Islet precursor cell (in vitro differentiated cells): ENCODE results near the gene TPM2.

ENCODE experiments used
- DNase-seq: peaks from one replicate; pipeline ENCODE4 v3.0.0-alpha.2; 2018

TPM2 gene

DNA sequence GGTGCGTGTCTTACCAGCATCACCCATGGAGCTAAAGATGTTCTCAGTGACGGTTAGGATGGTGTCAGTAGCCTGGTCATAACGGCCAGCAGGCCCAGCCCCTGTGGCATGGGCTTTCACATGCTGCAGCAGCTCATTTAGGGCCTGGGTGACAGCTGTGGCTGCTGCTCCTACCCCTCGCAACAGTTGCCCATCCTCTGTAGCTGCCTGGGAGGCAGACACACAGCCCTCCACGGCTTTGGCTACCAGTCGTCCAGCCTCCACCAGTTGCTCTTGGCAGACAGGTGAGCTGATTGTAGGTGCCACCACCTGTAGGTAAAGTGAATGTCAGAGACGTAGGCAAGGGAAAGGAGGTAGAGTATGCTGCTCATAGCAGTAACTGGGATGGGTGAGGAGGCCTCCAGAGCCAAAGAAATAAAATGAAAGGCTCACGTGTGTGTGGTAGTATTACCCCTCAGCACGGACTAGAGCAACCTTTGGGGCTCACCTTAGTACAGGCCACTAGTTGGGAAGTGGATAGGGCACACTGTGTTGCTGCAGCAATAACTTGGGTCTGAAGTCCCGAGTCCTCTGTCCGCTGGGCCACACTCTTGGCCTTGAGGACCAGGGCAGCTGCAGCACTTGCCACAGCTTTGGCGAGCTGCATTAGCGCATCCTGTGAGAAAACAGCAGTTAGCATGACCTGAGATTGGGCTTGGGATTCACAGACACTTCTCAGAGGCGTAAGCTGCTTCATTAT is 27.6 kb upstream of the TPM2 start:
- DNase-seq: no peak

GRCh38 chr9:35716230-35716629 is 26.5 kb upstream of the TPM2 start:
- no peak for DNase-seq

GRCh38 chr9:35714579-35715252 is 25.0 kb upstream of the TPM2 start:
- no peak for DNase-seq

DNA sequence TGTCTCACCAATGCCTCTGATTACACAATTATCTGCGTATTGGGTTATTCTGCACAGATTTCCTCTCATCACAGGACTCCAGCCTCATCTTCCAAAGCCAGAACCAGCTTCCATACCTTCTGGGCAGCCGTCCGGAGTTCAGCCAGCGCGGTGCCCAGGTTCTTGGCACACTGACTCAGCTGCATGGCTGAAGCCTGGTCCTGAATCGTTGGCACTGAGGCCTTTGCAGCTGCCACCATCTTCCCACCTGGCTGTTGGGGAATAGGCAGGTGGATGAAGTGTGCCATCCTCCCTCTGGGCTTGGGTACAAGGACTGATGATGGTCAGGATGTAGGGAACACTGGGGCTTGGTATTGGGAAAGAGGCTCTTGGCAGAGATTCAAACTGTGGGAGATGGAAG is 24.4 kb upstream of the TPM2 start:
- DNase-seq: no peak

- DNase-seq: no peak
Measured at GRCh38 chr9:35713578-35713977, 23.9 kb upstream of the TPM2 start.

GRCh38 chr9:35712762-35713400 is 23.2 kb upstream of the TPM2 start:
- peak; percentile 65 for DNase-seq

GRCh38 chr9:35711501-35712428 is 22.0 kb upstream of the TPM2 start:
- DNase-seq: no peak

DNA sequence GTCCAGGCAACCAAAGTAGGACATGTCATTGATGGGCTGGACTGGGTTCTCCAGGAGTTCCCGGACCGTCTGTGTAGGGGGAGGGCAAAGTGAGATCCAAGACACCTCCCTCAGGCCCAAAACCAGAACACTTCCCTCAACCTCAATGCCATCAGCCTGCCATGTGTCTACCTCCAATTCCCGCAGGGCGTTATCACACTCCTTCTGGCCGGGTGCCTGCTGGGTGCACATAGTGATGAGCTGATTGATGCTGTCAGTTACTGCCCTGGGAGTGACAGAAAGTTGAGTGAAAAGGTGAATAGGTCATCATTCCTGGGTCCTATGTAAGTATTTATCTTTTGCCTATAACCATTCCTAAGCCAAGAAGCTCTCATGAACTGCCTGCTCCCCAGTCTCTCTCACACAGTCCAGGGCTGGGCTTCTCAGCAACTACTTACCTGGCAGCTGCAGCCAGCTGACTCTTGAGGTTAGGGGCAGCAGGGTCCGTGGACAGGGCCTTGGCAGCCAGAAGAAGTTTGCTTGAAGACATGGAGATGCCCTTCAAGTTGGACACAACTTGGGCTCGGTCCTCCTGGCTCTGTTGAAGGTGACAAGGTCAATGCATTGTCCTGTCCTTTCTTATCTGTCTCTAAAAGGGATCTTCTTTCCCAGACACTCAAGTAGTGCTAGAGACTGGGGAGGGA is 21.2 kb upstream of the TPM2 start:
- no peak for DNase-seq

DNA sequence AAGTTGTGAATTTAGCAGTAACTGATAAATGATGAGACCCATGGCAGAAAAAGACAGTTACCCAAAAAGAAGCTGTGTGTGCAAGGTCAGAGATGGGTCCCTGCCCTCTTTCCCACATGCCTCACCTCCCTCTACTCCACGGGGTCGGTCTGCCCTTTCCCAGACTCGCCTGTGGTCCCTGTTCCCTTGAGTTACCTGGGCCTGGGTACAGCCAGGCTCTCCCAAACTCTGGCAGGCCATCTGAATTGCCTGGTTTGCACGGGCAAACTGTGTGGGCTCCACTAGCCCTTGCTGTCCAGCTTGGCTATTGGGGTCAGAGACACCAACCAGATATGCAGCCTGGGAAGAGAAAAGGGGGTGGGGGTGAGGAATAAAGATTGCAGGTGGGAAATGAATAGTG is 18.4 kb upstream of the TPM2 start:
- no peak for DNase-seq

DNA sequence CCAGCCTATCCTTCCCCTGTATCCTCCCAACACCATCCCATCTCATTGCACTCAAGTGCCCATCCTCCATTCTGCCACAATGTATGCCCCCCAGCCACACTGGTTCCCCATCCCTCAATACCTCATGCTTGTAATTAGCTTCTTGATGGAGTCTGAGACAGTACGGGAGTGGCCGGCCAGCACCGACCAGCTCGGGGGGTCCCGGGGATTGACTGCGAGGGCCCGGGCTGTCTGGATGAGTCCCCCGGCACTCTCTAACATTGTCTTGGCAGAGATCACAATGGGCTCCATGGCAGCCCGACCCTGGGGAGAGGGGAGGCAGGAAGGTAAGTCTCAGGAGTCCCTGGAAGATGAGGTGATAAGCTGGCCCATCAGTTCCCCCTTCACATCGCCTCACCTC is 17.2 kb upstream of the TPM2 start:
- DNase-seq: no peak

DNA sequence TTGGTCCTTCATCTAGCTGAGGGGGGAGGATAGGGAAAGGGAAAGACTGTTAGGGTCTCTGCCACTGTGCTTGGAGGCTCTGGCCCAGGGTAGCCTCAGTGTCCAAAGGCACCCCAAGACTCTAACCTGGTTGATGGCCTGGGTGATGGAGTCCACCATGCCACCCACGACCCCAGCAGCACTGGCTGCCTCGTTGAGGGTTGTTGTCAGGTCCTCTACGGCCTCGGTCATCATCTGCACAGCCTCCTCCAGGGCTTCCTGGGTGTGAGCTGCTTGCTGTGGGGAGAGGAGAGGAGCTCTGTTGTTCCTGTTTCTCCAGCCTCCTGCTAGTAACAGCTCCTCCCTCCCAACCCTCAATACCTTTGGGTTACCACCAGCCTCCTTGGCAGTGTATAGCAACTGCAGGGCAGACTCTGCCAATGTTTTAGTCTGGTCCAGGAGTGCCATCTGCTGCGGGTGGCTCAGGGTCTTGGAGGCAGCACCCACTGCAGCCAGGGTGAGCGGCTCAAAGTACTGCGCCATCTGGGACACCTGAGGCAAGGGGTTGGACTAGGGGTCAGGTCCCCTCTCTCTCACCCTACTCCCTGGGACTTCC is 16.2 kb upstream of the TPM2 start:
- no peak for DNase-seq

GRCh38 chr9:35705372-35705771 is 15.6 kb upstream of the TPM2 start:
- no peak for DNase-seq

- no peak for DNase-seq
Measured at GRCh38 chr9:35703906-35704672, 14.4 kb upstream of the TPM2 start.

DNA sequence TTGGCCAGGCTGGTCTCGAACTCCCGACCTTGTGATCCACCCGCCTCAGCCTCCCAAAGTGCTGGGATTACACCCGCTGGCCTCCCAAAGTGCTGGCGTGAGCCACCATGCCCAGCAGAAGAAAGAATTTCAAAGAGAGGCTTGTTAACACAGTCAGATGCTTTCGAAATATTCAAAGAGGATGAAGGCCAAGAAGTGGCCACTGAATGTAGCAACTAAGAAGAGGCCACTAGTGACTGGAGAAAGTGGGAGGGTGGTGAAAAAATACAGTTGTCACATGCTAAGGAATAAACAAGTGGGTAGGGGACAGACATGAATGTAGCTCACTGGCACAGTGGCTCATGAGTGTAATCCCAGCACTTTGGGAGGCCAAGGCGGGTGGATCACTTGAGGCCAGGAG is 13.0 kb upstream of the TPM2 start:
- DNase-seq: no peak

- DNase-seq: no peak
Measured at GRCh38 chr9:35700942-35701341, 11.2 kb upstream of the TPM2 start.

DNA sequence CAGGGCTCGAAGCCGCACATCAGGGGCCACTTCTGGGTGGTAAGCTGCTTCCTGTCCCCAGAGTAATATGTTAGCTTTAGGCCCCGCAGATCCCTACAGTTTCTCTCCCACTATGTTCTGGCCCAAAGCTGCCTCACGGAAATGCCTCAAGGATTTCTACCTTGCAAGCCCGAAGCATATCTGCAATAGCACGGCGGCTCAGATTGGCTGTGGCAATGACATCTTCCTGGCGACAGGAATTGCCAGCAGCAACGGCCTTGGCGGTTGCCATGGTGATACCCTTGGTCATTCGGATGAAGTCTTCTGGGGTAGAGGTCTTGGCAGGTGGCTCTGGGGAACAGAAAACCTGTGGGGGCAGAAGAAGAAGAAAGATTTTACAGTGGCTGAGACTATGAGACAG is 10.3 kb upstream of the TPM2 start:
- no peak for DNase-seq

DNA sequence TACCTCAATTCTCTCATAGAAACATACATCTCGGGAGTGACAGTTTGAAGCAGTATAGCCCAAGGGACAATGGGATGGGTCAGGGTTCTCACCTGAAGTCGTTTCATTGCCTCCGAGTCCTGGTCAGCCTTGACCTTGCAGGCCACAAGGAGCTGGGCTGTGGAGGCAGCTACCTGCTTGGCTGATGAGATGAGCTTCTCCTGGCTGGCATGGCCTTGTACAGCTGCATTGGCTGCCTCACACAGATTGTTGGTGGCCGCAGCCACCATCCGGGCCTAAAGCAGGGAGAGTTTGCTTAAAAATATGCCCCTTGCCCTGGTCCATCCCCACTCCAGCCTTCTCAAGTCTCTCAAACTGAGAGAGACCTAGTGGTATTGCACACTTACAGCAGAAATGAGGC is 8.5 kb upstream of the TPM2 start:
- DNase-seq: no peak

DNA sequence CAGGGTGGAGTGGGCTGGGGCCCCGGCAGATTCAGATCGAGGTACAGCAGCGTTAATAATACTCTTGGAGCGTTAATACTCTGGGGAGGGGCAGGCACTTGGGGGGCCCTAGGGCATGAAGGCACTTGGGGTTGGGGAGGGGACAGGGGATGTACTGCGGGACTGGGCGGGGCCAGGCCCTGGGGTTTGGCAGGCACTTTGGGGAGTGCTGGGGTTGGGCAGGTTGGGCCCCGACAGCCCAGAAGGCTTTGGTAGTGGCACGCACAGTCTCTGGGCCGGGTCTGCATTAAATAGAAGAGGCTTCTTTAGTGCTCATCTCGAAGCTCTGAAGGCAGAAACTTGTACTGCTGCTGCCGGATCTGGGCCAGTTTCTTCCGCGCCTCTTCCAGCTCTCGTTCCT is 7.8 kb upstream of the TPM2 start:
- DNase-seq: no peak

DNA sequence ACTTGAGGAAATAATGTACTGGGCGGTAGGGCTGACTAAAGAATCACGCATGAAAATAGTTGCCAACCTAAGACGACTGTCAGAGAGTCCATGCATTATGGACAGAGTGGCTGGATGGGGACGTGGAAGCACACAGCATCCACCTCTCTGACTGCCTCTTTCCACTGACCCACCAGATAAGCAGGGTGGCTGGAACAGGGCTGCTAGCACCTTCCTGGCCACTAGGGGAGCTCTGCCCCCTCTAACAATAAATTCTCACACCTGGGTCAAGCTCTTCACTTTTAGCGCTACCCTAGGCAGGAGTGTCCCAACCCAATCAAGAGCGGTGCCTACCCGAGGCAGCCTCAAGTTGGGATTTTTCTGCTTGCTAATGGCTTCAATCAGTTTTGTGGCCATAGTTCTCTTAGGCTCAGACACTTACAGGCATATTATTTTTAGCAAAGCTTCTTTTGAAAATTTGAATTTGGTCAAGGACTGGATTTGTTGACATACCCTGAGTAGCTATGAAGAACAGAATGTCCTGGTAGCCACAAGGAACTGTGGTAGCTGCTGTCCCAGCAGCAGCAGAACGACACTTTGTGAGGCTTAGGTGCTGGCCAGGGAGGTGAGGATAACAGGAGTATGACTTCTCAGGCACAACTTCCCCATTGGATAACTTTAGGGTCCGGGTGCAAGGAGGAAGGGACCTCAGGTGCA is 6.9 kb upstream of the TPM2 start:
- peak; percentile 83 for DNase-seq

DNA sequence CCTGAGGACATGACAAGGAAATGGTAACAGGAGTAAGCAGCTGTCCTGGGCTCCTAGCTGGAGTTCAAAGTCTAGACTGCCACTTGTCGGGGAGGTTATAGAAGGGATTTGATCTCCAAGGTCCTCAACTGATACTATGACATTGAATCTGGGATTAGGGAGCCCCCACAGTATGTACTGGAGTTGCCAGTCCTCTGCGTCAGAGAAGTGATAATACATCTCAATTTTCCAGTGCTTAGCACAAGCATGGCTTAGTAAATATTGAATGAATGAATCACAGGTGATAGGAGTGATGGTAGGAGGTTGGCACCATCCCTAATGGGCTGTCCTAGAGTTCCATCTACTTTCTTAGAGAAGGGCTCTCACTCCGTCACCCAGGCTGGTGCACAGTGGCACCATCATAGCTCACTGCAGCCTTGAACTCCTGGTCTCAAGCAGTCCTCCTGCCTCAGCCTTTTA is 6.2 kb upstream of the TPM2 start:
- DNase-seq: no peak
